Hematopoietic multipotent progenitor cell treated with erythropoietin and hydrocortisone succinate and interleukin-3 and kit ligand, for 8 days (in vitro differentiated cells): ENCODE data around the gene HMHB1.
"Not testable (repeated sequence)": the region's sequence is repeated elsewhere in the genome, so short reads cannot be mapped to it uniquely, and the experiment has no call there.

Source experiments
- DNase-seq: peaks from one replicate; pipeline ENCODE4 v3.0.0-alpha.2; 2015

Gene HMHB1

GRCh38 chr5:143805861-143806260 lies 6.1 kb upstream of the HMHB1 start:
- no peak for DNase-seq

- DNase-seq, result no peak
Observed at GRCh38 chr5:143806579-143806978, 5.4 kb upstream of the HMHB1 start.

GRCh38 chr5:143807401-143807800 lies 4.6 kb upstream of the HMHB1 start:
- no peak for DNase-seq

GRCh38 chr5:143816370-143816769 lies 4.4 kb downstream of the HMHB1 start:
- not testable (repeated sequence) for DNase-seq

- peak; percentile 12 for DNase-seq
Observed at GRCh38 chr5:143819716-143820115, 7.8 kb downstream of the HMHB1 start.

GRCh38 chr5:143820451-143820850 lies 8.5 kb downstream of the HMHB1 start:
- DNase-seq, result no peak

- peak; percentile 77 for DNase-seq
Observed at GRCh38 chr5:143824851-143825720, 13.1 kb downstream of the HMHB1 start.

GRCh38 chr5:143826951-143827444 lies 15.0 kb downstream of the HMHB1 start:
- no peak for DNase-seq

- peak; percentile 84 for DNase-seq
Observed at GRCh38 chr5:143828710-143829109, 16.7 kb downstream of the HMHB1 start.

GRCh38 chr5:143833177-143833576 lies 21.2 kb downstream of the HMHB1 start:
- DNase-seq, result no peak

GRCh38 chr5:143835251-143835650 lies 23.3 kb downstream of the HMHB1 start:
- DNase-seq, result no peak

GRCh38 chr5:143836161-143836725 lies 24.3 kb downstream of the HMHB1 start:
- DNase-seq, result no peak

GRCh38 chr5:143837306-143837848 lies 25.4 kb downstream of the HMHB1 start:
- no peak for DNase-seq

- no peak for DNase-seq
Observed at GRCh38 chr5:143841446-143841845, 29.5 kb downstream of the HMHB1 start.

GRCh38 chr5:143842920-143843319 lies 31.0 kb downstream of the HMHB1 start:
- no peak for DNase-seq

GRCh38 chr5:143843461-143843860 lies 31.5 kb downstream of the HMHB1 start:
- DNase-seq, result no peak

GRCh38 chr5:143850050-143850683 lies 38.2 kb downstream of the HMHB1 start:
- no peak for DNase-seq

- no peak for DNase-seq
Observed at GRCh38 chr5:143851383-143851782, 39.4 kb downstream of the HMHB1 start.

GRCh38 chr5:143860211-143860610 lies 48.2 kb downstream of the HMHB1 start:
- DNase-seq, result no peak

GRCh38 chr5:143862271-143862670 lies 50.3 kb downstream of the HMHB1 start:
- DNase-seq, result no peak

- no peak for DNase-seq
Observed at GRCh38 chr5:143865426-143866025, 53.6 kb downstream of the HMHB1 start.
